Hippocampal formation (tissue), 2 donors: Measurements from ENCODE around the gene ZNF280B.
"Not testable (repeated sequence)": the region's sequence is repeated elsewhere in the genome, so short reads cannot be mapped to it uniquely, and the experiment has no call there.

Source experiments
- DNase-seq, 2 donors: peaks; one replicate each; lab custom pipeline; 2025; lab: John Stamatoyannopoulos, UW

The ZNF280B gene

GRCh38 chr22:22464541-22465054 is 43.9 kb downstream of the ZNF280B start:
- DNase-seq = no peak

- DNase-seq = peak; percentile 31 to 51
These were observed 44.5 kb downstream of the ZNF280B start for GRCh38 chr22:22463855-22464540.

GRCh38 chr22:22462813-22463567 is 45.6 kb downstream of the ZNF280B start:
- no peak for DNase-seq

GRCh38 chr22:22461583-22461982 is 47.0 kb downstream of the ZNF280B start:
- DNase-seq = no peak

GRCh38 chr22:22461111-22461510 is 47.4 kb downstream of the ZNF280B start:
- DNase-seq = no peak

- no peak for DNase-seq
These were observed 47.9 kb downstream of the ZNF280B start for GRCh38 chr22:22460635-22461034.

GRCh38 chr22:22460060-22460459 is 48.5 kb downstream of the ZNF280B start:
- DNase-seq = no peak

GRCh38 chr22:22458896-22459588 is 49.5 kb downstream of the ZNF280B start:
- DNase-seq = no peak

- no peak for DNase-seq
These were observed 50.2 kb downstream of the ZNF280B start for GRCh38 chr22:22458387-22458786.

- DNase-seq = no peak
These were observed 53.5 kb downstream of the ZNF280B start for GRCh38 chr22:22454997-22455396.

- no peak for DNase-seq
These were observed 55.4 kb downstream of the ZNF280B start for GRCh38 chr22:22452996-22453686.

- no peak for DNase-seq
These were observed 56.3 kb downstream of the ZNF280B start for GRCh38 chr22:22452211-22452610.

- no peak for DNase-seq
These were observed 58.2 kb downstream of the ZNF280B start for GRCh38 chr22:22450343-22450839.

GRCh38 chr22:22449819-22450218 is 58.7 kb downstream of the ZNF280B start:
- DNase-seq = no peak

GRCh38 chr22:22446517-22446916 is 62.0 kb downstream of the ZNF280B start:
- DNase-seq = no peak

- DNase-seq = not testable (repeated sequence)
These were observed 64.4 kb downstream of the ZNF280B start for GRCh38 chr22:22444007-22444589.

- DNase-seq = no peak
These were observed 65.4 kb downstream of the ZNF280B start for GRCh38 chr22:22442928-22443709.

- DNase-seq = not testable (repeated sequence)
These were observed 66.9 kb downstream of the ZNF280B start for GRCh38 chr22:22441626-22442025.

GRCh38 chr22:22440188-22440587 is 68.4 kb downstream of the ZNF280B start:
- no peak for DNase-seq
